NCI-H2081 (cell line): ENCODE results near the gene SORCS3.

Experiments
- DNase-seq, 2 experiments: peaks; one replicate each; lab custom pipeline; 2025; lab: John Stamatoyannopoulos, UW

Gene SORCS3

GRCh38 chr10:104641187-104641936 is at the start of gene SORCS3:
Gene SORCS3, plus strand, starts transcription at chr10:104641290.
- no peak for DNase-seq

GRCh38 chr10:104591441-104591840 is 49.6 kb upstream of the SORCS3 start:
- no peak for DNase-seq

GRCh38 chr10:104601166-104601565 is 39.9 kb upstream of the SORCS3 start:
- DNase-seq: no peak

GRCh38 chr10:104608091-104608828 is 32.8 kb upstream of the SORCS3 start:
- no peak for DNase-seq

- DNase-seq: no peak
Observed at GRCh38 chr10:104612571-104613205, 28.4 kb upstream of the SORCS3 start.

- no peak for DNase-seq
Observed at GRCh38 chr10:104613406-104613805, 27.7 kb upstream of the SORCS3 start.

GRCh38 chr10:104614245-104614831 is 26.8 kb upstream of the SORCS3 start:
- no peak for DNase-seq

- no peak for DNase-seq
Observed at GRCh38 chr10:104615136-104615535, 26.0 kb upstream of the SORCS3 start.

- DNase-seq: no peak
Observed at GRCh38 chr10:104617831-104618230, 23.3 kb upstream of the SORCS3 start.

GRCh38 chr10:104622175-104622574 is 18.9 kb upstream of the SORCS3 start:
- no peak for DNase-seq

GRCh38 chr10:104622598-104623209 is 18.4 kb upstream of the SORCS3 start:
- DNase-seq: no peak

- DNase-seq: no peak
Observed at GRCh38 chr10:104630731-104631130, 10.4 kb upstream of the SORCS3 start.

GRCh38 chr10:104631946-104632345 is 9.1 kb upstream of the SORCS3 start:
- DNase-seq: no peak

GRCh38 chr10:104638861-104639589 is 2.1 kb upstream of the SORCS3 start:
- DNase-seq: no peak

- DNase-seq: no peak
Observed at GRCh38 chr10:104639590-104640338, 1.3 kb upstream of the SORCS3 start.

GRCh38 chr10:104640339-104641186 is 527 bp upstream of the SORCS3 start:
- no peak for DNase-seq

- DNase-seq: no peak
Observed at GRCh38 chr10:104641937-104642657, 1.0 kb downstream of the SORCS3 start.

- peak in 1 of 2 experiments; percentile 15 for DNase-seq
Observed at GRCh38 chr10:104642658-104643302, 1.7 kb downstream of the SORCS3 start.

- DNase-seq: no peak
Observed at GRCh38 chr10:104643303-104643663, 2.2 kb downstream of the SORCS3 start.
